Renal pelvis (tissue), 4 donors: ENCODE results near the gene CASR. TPM values are rescaled to one million over a fixed set of nuclear protein-coding genes. Genes with fewer than 3 reads are reported as not detected.

Source experiments
- DNase-seq: peaks from one replicate; pipeline ENCODE4 v3.0.0-alpha.2; 2013
- polyA plus RNA-seq, 3 donors: library from polyadenylated mRNA; unstranded; fragments of 120-200 nt; gene quantifications; one replicate each; pipeline ENCODE4 v1.2.1, GENCODE V29; 2013; ENCODE audit not compliant: insufficient read length in 3 of 3

CASR gene
- polyA plus RNA-seq, 3 donors: 23.5 to 30.7 (median 28.2) TPM

- no peak for DNase-seq
These were observed 72.4 kb downstream of the CASR start for GRCh38 chr3:122255757-122256439.

GRCh38 chr3:122257644-122258364 lies 74.3 kb downstream of the CASR start:
- DNase-seq: no peak

- DNase-seq: peak; percentile 38
These were observed 75.4 kb downstream of the CASR start for GRCh38 chr3:122258757-122259371.

GRCh38 chr3:122260206-122260605 lies 76.7 kb downstream of the CASR start:
- no peak for DNase-seq

GRCh38 chr3:122263058-122263457 lies 79.6 kb downstream of the CASR start:
- no peak for DNase-seq

- DNase-seq: no peak
These were observed 80.6 kb downstream of the CASR start for GRCh38 chr3:122263974-122264588.

- DNase-seq: no peak
These were observed 82.5 kb downstream of the CASR start for GRCh38 chr3:122265957-122266356.

GRCh38 chr3:122268257-122269024 lies 85.0 kb downstream of the CASR start:
- DNase-seq: no peak

- no peak for DNase-seq
These were observed 85.6 kb downstream of the CASR start for GRCh38 chr3:122269045-122269444.

GRCh38 chr3:122271246-122271898 lies 87.9 kb downstream of the CASR start:
- no peak for DNase-seq

- DNase-seq: no peak
These were observed 89.4 kb downstream of the CASR start for GRCh38 chr3:122272879-122273278.

GRCh38 chr3:122273498-122273897 lies 90.0 kb downstream of the CASR start:
- no peak for DNase-seq

GRCh38 chr3:122281891-122282290 lies 98.4 kb downstream of the CASR start:
- DNase-seq: no peak

GRCh38 chr3:122283796-122284445 lies 100.5 kb downstream of the CASR start:
- no peak for DNase-seq

GRCh38 chr3:122284486-122284885 lies 101.0 kb downstream of the CASR start:
- DNase-seq: no peak

- DNase-seq: no peak
These were observed 110.9 kb downstream of the CASR start for GRCh38 chr3:122294359-122294758.

GRCh38 chr3:122295266-122296062 lies 112.0 kb downstream of the CASR start:
- no peak for DNase-seq

- DNase-seq: no peak
These were observed 114.8 kb downstream of the CASR start for GRCh38 chr3:122298239-122298638.

- DNase-seq: no peak
These were observed 115.7 kb downstream of the CASR start for GRCh38 chr3:122299215-122299614.
